Measurements from ENCODE around the gene FAM9C. TPM values are rescaled to one million over a fixed set of nuclear protein-coding genes. Genes with fewer than 3 reads are reported as not detected.
A peak's percentile ranks its signal among the peaks of the same experiment; 100 is the strongest.

FAM9C gene
- total and polyA plus RNA-seq, 5 donors from 2014 or later, result not detected

DNA sequence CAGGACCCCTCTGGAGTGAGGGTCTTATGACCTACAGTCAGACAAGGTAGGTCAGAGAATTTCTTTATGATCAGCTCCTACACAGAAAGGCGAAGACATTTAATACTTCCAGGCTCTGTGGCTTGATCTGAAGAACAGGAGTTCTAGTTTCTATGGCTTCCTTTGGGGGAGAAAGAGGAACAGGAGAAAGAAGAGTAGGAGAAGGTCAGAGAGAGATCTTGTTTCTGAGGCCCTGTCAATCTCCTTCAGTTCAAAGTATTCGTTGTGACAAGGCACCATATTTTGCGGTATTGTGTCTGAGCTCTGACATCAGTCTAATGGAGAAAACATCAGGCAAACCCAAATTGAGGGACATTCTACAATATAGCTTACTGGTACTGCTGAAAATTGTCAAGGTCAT is 52.8 kb downstream of the FAM9C start:
- H3K36me3 Mint-ChIP-seq, result no peaks in the 10 kb centered on the region
- H3K9me3 ChIP-seq (ENCODE audit: control insufficient read depth in 2 of 2, low read length in 2 of 2), result no peaks in the 10 kb centered on the region
- no peaks in the 10 kb centered on the region for H3K36me3 ChIP-seq (ENCODE audit: control insufficient read depth, insufficient read depth, low read length)
- H3K4me3 ChIP-seq (ENCODE audit: low read depth, low read length), result no peak overlapping the region
- no peak for DNase-seq
- H3K4me3 Mint-ChIP-seq, result no peak overlapping the region
- peaks cover 2% of the 10 kb centered on the region for H3K4me1 ChIP-seq (ENCODE audit: control insufficient read depth, insufficient read depth, low read length, poor library complexity, severe bottlenecking)
- ATAC-seq (ENCODE audit: low read depth in 2 of 2), result no peak
- H3K27ac ChIP-seq (ENCODE audit: insufficient read depth, low read length, poor library complexity, severe bottlenecking), result no peak overlapping the region
- peaks cover 0 to 49% (median 9%) of the 10 kb centered on the region in 4 donors for H3K4me1 Mint-ChIP-seq
- H3K27me3 ChIP-seq (ENCODE audit: control insufficient read depth, insufficient read depth, low read length), result no peaks in the 10 kb centered on the region
- H3K27me3 Mint-ChIP-seq, result no peaks in the 10 kb centered on the region
- H3K9me3 Mint-ChIP-seq, result peaks cover 0 to 2% (median 0%) of the 10 kb centered on the region in 7 donors
- no peak overlapping the region for H3K27ac Mint-ChIP-seq

GRCh38 chrX:12989461-12989860 is 55.0 kb downstream of the FAM9C start:
- Histone ChIP-seq H3K36me3 (ENCODE audit: control insufficient read depth, insufficient read depth, low read length) (no peaks in the 10 kb centered on the region), H3K27me3 (ENCODE audit: control insufficient read depth, insufficient read depth, low read length) (no peaks in the 10 kb centered on the region), H3K4me3 (ENCODE audit: low read depth, low read length) (no peak overlapping the region), H3K9me3 (ENCODE audit: control insufficient read depth in 2 of 2, low read length in 2 of 2) (no peaks in the 10 kb centered on the region), H3K27ac (ENCODE audit: insufficient read depth, low read length, poor library complexity, severe bottlenecking) (no peak overlapping the region), H3K4me1 (ENCODE audit: control insufficient read depth, insufficient read depth, low read length, poor library complexity, severe bottlenecking) (peaks cover 19% of the 10 kb centered on the region)
- no peak overlapping the region for H3K27ac Mint-ChIP-seq
- peaks cover 0 to 2% (median 0%) of the 10 kb centered on the region in 7 donors for H3K9me3 Mint-ChIP-seq
- H3K36me3 Mint-ChIP-seq, result no peaks in the 10 kb centered on the region
- H3K4me3 Mint-ChIP-seq, result no peak overlapping the region
- ATAC-seq (ENCODE audit: low read depth in 2 of 2) (no peak), DNase-seq (no peak)
- no peaks in the 10 kb centered on the region for H3K27me3 Mint-ChIP-seq
- H3K4me1 Mint-ChIP-seq, result peaks cover 11 to 62% (median 16%) of the 10 kb centered on the region in 4 donors

DNA sequence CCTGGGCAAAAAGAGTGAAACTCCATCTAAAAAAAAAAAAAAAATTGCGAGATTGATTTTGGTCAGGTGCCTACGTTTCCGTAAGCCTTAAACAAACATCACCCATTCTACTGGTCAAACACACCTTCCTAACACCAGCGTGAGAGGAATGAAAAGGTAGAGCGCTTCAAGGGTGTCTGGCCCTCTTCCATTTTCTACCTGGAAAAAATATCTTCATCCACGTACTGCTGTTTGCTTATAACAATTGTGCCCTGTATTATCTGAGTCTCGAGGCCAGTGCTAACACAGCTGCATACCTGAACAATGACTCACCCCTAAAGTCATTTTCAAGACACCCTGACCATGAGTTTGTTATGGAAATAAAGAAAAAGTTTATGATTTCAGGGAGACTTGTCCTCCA is 55.6 kb downstream of the FAM9C start:
- Mint-ChIP-seq H3K4me1 (peaks cover 11 to 69% (median 23%) of the 10 kb centered on the region in 4 donors), H3K27me3 (no peaks in the 10 kb centered on the region), H3K27ac (no peak overlapping the region), H3K9me3 (peaks cover 0 to 2% (median 0%) of the 10 kb centered on the region in 7 donors), H3K4me3 (no peak overlapping the region), H3K36me3 (no peaks in the 10 kb centered on the region)
- ATAC-seq (ENCODE audit: low read depth in 2 of 2) (no peak), DNase-seq (no peak)
- Histone ChIP-seq H3K27me3 (ENCODE audit: control insufficient read depth, insufficient read depth, low read length) (no peaks in the 10 kb centered on the region), H3K4me3 (ENCODE audit: low read depth, low read length) (no peak overlapping the region), H3K4me1 (ENCODE audit: control insufficient read depth, insufficient read depth, low read length, poor library complexity, severe bottlenecking) (peaks cover 26% of the 10 kb centered on the region), H3K36me3 (ENCODE audit: control insufficient read depth, insufficient read depth, low read length) (no peaks in the 10 kb centered on the region), H3K9me3 (ENCODE audit: control insufficient read depth in 2 of 2, low read length in 2 of 2) (no peaks in the 10 kb centered on the region), H3K27ac (ENCODE audit: insufficient read depth, low read length, poor library complexity, severe bottlenecking) (no peak overlapping the region)

- no peak overlapping the region for H3K4me3 ChIP-seq (ENCODE audit: low read depth, low read length)
- DNase-seq (no peak), ATAC-seq (ENCODE audit: low read depth in 2 of 2) (no peak)
- no peaks in the 10 kb centered on the region for H3K27me3 ChIP-seq (ENCODE audit: control insufficient read depth, insufficient read depth, low read length)
- Mint-ChIP-seq H3K4me3 (no peak overlapping the region), H3K9me3 (peaks cover 0 to 2% (median 0%) of the 10 kb centered on the region in 7 donors), H3K4me1 (peaks cover 13 to 74% (median 30%) of the 10 kb centered on the region in 4 donors), H3K36me3 (no peaks in the 10 kb centered on the region), H3K27me3 (no peaks in the 10 kb centered on the region), H3K27ac (no peak overlapping the region)
- H3K4me1 ChIP-seq (ENCODE audit: control insufficient read depth, insufficient read depth, low read length, poor library complexity, severe bottlenecking), result peaks cover 33% of the 10 kb centered on the region
- H3K36me3 ChIP-seq (ENCODE audit: control insufficient read depth, insufficient read depth, low read length), result no peaks in the 10 kb centered on the region
- no peaks in the 10 kb centered on the region for H3K9me3 ChIP-seq (ENCODE audit: control insufficient read depth in 2 of 2, low read length in 2 of 2)
- no peak overlapping the region for H3K27ac ChIP-seq (ENCODE audit: insufficient read depth, low read length, poor library complexity, severe bottlenecking)
Measured at GRCh38 chrX:12987900-12988594, 56.4 kb downstream of the FAM9C start.

DNA sequence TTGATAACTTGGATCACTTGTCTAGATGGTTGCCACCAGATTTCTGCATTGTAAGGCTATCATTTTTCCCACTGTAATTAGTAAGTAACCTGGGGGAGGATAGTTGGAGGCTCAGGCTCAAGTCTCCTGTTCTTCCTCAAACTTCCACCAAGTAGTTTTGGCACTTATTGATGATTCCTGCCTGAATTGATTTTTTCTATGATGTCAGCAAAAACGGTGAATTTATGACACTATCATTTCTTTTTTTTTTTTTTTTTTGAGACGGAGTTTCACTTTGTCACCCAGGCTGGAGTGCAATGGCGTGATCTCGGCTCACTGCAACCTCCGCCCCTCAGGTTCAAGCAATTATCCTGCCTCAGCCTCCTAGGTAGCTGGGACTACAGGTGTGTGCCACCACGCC is 57.1 kb downstream of the FAM9C start:
- Histone ChIP-seq H3K4me3 (ENCODE audit: low read depth, low read length) (no peak overlapping the region), H3K27ac (ENCODE audit: insufficient read depth, low read length, poor library complexity, severe bottlenecking) (no peak overlapping the region), H3K36me3 (ENCODE audit: control insufficient read depth, insufficient read depth, low read length) (no peaks in the 10 kb centered on the region), H3K4me1 (ENCODE audit: control insufficient read depth, insufficient read depth, low read length, poor library complexity, severe bottlenecking) (peaks cover 40% of the 10 kb centered on the region), H3K9me3 (ENCODE audit: control insufficient read depth in 2 of 2, low read length in 2 of 2) (no peaks in the 10 kb centered on the region), H3K27me3 (ENCODE audit: control insufficient read depth, insufficient read depth, low read length) (no peaks in the 10 kb centered on the region)
- ATAC-seq (ENCODE audit: low read depth in 2 of 2) (no peak), DNase-seq (no peak)
- no peak overlapping the region for H3K27ac Mint-ChIP-seq
- peaks cover 0 to 2% (median 0%) of the 10 kb centered on the region in 7 donors for H3K9me3 Mint-ChIP-seq
- H3K27me3 Mint-ChIP-seq, result no peaks in the 10 kb centered on the region
- no peaks in the 10 kb centered on the region for H3K36me3 Mint-ChIP-seq
- H3K4me1 Mint-ChIP-seq, result peaks cover 17 to 74% (median 36%) of the 10 kb centered on the region in 4 donors
- peak overlapping the region in 1 of 4 donors; percentile 66 for H3K4me3 Mint-ChIP-seq

GRCh38 chrX:12986886-12987285 is 57.5 kb downstream of the FAM9C start:
- peak overlapping the region; percentile 7 for H3K4me3 ChIP-seq (ENCODE audit: low read depth, low read length)
- Mint-ChIP-seq H3K4me1 (peaks cover 17 to 75% (median 37%) of the 10 kb centered on the region in 4 donors), H3K27ac (peak overlapping the region; percentile 83 to 99 (median 96)), H3K4me3 (peak overlapping the region in 3 of 4 donors; percentile 10 to 66 (median 60)), H3K9me3 (peaks cover 0 to 2% (median 0%) of the 10 kb centered on the region in 7 donors), H3K36me3 (no peaks in the 10 kb centered on the region), H3K27me3 (no peaks in the 10 kb centered on the region)
- H3K27ac ChIP-seq (ENCODE audit: insufficient read depth, low read length, poor library complexity, severe bottlenecking), result no peak overlapping the region
- no peaks in the 10 kb centered on the region for H3K9me3 ChIP-seq (ENCODE audit: control insufficient read depth in 2 of 2, low read length in 2 of 2)
- H3K36me3 ChIP-seq (ENCODE audit: control insufficient read depth, insufficient read depth, low read length), result no peaks in the 10 kb centered on the region
- ATAC-seq (ENCODE audit: low read depth in 2 of 2) (no peak), DNase-seq (no peak)
- no peaks in the 10 kb centered on the region for H3K27me3 ChIP-seq (ENCODE audit: control insufficient read depth, insufficient read depth, low read length)
- peaks cover 45% of the 10 kb centered on the region for H3K4me1 ChIP-seq (ENCODE audit: control insufficient read depth, insufficient read depth, low read length, poor library complexity, severe bottlenecking)

- no peaks in the 10 kb centered on the region for H3K9me3 ChIP-seq (ENCODE audit: control insufficient read depth in 2 of 2, low read length in 2 of 2)
- Mint-ChIP-seq H3K27me3 (no peaks in the 10 kb centered on the region), H3K27ac (peak overlapping the region; percentile 83 to 99 (median 96)), H3K4me3 (peak overlapping the region; percentile 5 to 66 (median 54)), H3K4me1 (peaks cover 17 to 75% (median 39%) of the 10 kb centered on the region in 4 donors), H3K9me3 (peaks cover 0 to 2% (median 0%) of the 10 kb centered on the region in 7 donors), H3K36me3 (no peaks in the 10 kb centered on the region)
- H3K27ac ChIP-seq (ENCODE audit: insufficient read depth, low read length, poor library complexity, severe bottlenecking), result peak overlapping the region; percentile 71
- H3K36me3 ChIP-seq (ENCODE audit: control insufficient read depth, insufficient read depth, low read length), result no peaks in the 10 kb centered on the region
- DNase-seq (no peak), ATAC-seq (ENCODE audit: low read depth in 2 of 2) (no peak)
- no peaks in the 10 kb centered on the region for H3K27me3 ChIP-seq (ENCODE audit: control insufficient read depth, insufficient read depth, low read length)
- peak overlapping the region; percentile 7 for H3K4me3 ChIP-seq (ENCODE audit: low read depth, low read length)
- H3K4me1 ChIP-seq (ENCODE audit: control insufficient read depth, insufficient read depth, low read length, poor library complexity, severe bottlenecking), result peaks cover 51% of the 10 kb centered on the region
Measured at GRCh38 chrX:12986164-12986779, 58.1 kb downstream of the FAM9C start.
